Stimulated activated CD8-positive, alpha-beta memory T cell treated with anti-CD3 and anti-CD28 coated beads, Interleukin-2, amount 100 ng/mL, for 48 hours (primary cell): ENCODE data around the gene GEMIN4.
A peak's percentile ranks its signal among the peaks of the same experiment; 100 is the strongest.

Experiments used
- DNase-seq, 2 donors: peaks; one replicate each; pipeline ENCODE4 v3.0.0-alpha.2; 2020; ENCODE audit warnings: low read depth in 2 of 2

GEMIN4 gene

GRCh38 chr17:742147-742793 is 9.8 kb downstream of the GEMIN4 start:
- DNase-seq = no peak

GRCh38 chr17:740240-741017 is 11.6 kb downstream of the GEMIN4 start:
- DNase-seq = peak in 1 of 2 donors; percentile 4

DNA sequence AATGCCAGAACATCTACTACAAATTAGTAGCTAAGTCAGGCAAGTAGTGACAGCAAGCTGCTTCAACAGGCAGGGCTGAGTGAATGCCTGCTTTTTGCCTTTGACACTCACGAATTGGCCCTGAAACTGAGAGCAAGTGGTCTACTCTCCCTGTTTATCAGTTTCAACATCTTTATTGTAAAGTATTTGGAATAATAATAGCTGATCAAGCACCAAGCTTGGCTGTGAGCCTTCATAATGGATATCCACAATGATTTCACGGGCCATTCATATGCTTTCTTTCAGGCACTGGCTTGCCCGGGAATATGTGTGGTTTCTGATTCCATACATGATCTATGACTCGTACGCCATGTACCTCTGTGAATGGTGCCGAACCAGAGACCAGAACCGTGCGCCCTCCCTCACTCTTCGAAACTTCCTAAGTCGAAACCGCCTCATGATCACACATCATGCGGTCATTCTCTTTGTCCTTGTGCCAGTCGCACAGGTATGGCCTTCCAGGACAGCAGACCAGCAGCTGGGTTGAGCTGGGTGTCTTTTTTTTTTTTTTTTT is 14.4 kb downstream of the GEMIN4 start:
- no peak for DNase-seq

DNA sequence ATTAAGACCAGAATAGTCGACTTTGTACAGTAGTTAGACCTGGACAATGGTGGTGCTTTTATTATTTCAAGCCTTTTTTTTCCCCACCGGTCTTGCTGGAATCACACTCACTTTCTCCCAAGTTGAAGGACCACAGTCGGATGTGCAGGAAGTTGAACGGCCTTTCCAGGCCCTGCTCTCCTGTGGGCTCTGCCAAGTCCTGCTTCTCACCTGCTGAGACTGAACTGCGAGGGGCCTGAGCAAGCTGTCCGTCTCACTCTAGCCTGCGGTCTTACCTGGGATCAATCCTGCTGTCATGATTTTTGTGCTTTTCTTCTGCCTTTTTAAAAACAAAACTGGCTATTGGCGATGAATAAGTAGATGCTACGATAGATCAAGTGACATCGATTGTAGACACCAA is 18.3 kb downstream of the GEMIN4 start:
- DNase-seq = no peak

DNA sequence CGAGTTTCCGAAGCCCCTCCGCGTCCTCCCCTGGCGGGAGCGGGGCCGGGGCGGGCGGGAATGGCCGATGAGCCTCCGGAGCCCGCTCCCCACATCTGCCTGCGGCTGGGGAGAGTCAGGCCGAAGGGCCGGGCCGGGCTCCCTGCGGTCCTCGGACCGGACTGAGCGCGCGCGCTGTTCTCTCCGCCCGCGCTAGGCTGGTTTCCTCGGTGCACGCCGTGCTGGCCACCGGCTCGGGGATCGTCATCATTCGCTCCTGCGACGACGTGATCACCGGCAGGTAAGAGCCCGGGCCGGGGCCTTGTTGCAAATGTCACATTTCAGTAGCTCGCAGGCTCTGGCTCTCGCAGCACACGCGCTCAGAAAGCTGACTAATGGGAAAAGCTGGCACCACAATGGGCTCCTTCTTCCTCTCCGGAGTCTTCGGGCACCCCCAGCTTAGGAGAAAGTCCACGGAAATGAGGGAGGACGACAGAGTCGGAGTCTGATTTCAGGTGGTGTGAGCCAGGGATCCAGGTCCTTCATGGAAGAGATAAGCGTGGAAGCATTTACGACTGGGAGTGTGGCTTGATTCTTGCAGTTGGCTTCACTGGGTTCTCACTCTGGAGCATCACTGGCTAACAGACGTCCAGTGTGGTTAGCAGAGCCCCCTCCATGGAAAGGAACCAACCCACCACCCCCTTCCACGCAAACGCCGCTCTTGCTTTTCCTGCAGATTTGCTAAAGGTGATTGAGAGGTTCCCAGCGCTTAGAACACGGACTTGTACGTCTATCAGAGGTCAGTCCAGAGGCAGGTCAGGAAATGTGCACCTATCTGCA is 19.0 kb downstream of the GEMIN4 start:
- peak in 1 of 2 donors; percentile 27 for DNase-seq

- peak; percentile 44 to 51 for DNase-seq
Observed at GRCh38 chr17:732067-732901, 19.8 kb downstream of the GEMIN4 start, which contains the start of gene TLCD3A. TSS of gene TLCD3A (plus strand) at chr17:732596. CDS start at chr17:732648, 52 bp downstream.

DNA sequence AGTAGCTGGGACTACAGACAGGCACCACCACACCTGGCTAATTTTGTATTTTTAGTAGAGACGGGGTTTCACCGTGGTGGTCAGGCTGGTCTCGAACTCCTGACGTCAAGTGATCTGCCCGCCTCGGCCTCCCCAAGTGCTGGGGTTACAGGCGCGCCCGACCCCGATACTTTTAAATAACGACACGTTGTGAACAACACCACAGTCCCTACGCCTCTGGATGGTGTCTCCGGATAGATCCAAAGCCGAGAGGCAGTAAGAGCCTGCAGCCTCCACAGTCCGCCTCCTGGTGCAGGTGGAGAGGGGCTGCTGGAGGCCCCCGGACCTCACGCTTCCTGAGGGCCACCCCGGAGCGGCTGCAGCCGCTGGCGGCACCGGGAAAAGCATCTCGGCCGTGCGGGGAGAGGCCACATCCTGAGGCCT is 20.4 kb downstream of the GEMIN4 start:
- no peak for DNase-seq

DNA sequence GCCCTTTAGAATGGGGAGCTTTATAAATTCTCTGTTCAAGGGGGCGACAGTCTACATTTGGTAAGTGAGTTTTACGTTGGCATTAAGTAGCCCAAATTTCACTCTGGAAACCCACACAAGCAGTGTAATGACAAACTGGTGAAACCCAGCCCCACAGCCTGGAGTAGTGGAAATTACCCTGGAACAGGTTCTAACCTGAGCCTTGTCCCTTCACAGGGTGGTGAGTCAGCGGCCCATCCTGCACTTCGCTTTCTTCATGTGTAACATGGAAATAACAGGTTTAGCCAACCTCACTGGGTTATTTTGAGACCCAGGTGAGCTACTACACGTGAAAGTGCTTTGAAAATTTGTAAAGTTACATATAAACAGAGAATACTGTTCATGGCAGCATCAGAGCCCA is 23.2 kb downstream of the GEMIN4 start:
- no peak for DNase-seq

- no peak for DNase-seq
Observed at GRCh38 chr17:726271-726919, 25.7 kb downstream of the GEMIN4 start.

- no peak for DNase-seq
Observed at GRCh38 chr17:725746-726145, 26.3 kb downstream of the GEMIN4 start.

GRCh38 chr17:725084-725483 is 27.0 kb downstream of the GEMIN4 start:
- no peak for DNase-seq

- no peak for DNase-seq
Observed at GRCh38 chr17:721540-721937, 30.5 kb downstream of the GEMIN4 start.

DNA sequence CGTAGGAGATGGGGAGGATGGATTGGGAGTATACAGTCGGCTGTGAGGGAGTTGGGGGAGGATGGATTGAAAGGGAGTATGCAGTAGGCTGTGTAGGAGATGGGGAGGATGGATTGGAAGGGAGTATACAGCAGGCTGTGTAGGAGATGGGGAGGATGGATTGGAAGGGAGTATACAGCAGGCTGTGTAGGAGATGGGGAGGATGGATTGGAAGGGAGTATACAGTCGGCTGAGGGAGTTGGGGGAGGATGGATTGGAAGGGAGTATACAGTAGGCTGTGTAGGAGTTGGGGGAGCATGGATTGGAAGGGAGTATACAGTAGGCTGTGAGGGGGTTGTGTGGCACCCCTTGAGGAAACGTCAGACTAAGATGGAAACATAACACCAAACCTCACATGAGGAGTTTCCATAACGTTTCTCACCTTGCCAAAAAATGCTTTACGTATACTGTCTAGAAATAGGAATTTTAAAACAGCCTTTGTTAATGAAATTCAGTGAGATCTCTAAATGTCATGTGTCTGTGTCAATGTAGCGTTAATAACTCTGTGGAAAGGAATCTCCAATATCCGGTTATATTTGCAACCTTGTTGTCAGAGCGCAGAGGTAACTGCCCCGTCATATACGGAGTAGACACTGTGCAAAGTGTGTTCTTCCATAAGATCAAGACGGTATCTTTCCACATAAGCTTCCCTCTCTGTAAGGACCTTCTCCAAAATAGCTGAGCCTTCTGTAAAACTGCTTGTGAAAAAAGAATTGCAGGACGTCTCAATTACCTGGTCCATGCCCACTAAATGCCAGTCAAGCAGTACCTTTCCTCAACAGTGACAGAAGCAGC is 31.1 kb downstream of the GEMIN4 start:
- DNase-seq = no peak

DNA sequence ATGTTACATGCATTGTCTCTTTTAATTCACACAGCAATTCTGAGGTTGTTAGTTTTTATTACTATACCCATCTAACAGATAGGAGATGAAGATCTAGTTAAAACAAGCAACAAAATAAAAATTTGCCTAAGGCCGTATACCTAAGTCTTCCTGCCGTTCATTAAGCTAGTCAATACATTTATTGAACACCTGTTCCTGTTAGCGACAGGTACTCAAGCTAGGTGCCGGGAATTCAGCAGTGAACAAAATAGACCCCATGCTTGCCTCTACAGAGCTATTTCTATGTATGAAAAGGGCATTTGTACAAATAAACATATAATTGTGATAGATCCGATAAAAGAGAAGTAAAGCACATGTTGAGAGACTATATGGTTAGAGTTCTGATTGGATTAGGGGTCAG is 34.0 kb downstream of the GEMIN4 start:
- DNase-seq = no peak

- no peak for DNase-seq
Observed at GRCh38 chr17:708132-708531, 43.9 kb downstream of the GEMIN4 start.

- no peak for DNase-seq
Observed at GRCh38 chr17:705863-706262, 46.2 kb downstream of the GEMIN4 start.

GRCh38 chr17:705011-705410 is 47.1 kb downstream of the GEMIN4 start:
- no peak for DNase-seq

DNA sequence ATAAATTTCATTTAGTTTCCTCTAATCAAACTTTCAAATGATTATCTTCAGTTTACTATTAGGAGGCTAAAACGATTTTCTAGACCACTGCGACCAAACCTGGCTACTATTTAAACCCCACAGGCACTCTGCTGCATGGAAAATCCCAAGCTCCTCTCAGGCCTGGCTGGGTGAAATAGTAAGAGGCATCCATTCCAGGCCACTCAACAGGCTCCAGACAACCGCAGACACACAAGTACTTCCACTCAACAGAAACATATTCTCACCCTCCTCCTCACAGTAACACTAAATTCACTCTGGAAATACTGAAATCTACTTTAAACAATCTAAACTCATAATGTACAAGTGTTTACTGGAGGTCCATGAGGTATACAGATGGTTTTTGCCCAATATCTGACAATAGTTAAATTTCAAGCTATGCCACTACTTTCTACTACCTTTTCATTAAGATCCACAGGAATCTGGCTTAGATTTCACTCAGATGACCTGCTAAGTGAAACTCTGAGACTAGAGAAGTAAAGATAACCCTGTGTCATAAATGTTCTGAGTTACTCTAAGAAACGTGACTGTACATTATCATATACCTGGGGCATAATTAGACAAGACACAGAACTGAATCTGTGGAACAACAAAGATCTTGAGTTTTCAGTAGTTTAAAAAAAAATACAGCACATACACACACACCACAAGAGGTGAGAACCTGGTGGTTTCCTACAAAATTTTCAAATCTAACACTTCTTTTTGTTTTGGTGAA is 47.8 kb downstream of the GEMIN4 start:
- DNase-seq = no peak
